Upper lobe of left lung (tissue), 4 donors: ENCODE data around the gene TSC22D1.
A peak's percentile ranks its signal among the peaks of the same experiment; 100 is the strongest.

Experiments
- EP300 ChIP-seq, 4 donors: sonication (generic); formaldehyde crosslinking; IDR thresholded peaks; one replicate each; pipeline ENCODE4 v1.5.1; 2017; ENCODE audit warnings: antibody characterized with exemption in 4 of 4, control low read depth in 2 of 4
- POLR2A ChIP-seq, 4 donors: fragments of 450-650 bp; IDR thresholded peaks; one replicate each; pipeline ENCODE4 v1.5.1; 2016 to 2017; ENCODE audit warnings: antibody characterized with exemption in 4 of 4, mild to moderate bottlenecking in 2 of 4
- POLR2AphosphoS5 ChIP-seq, 2 donors: sonication (generic); formaldehyde crosslinking; IDR thresholded peaks; one replicate each; pipeline ENCODE4 v1.5.1; 2017; ENCODE audit warnings: antibody characterized with exemption in 2 of 2
- TF ChIP-seq, protein P1 (sequence below), 6 experiments: fragments of 450-650 bp in 4 of 6; fragments of 200-600 bp in 2 of 6; sonication (generic) in 2 of 6; IDR thresholded peaks; one replicate each; pipeline ENCODE4 v1.5.1; 2016 to 2019; ENCODE audit warnings: antibody characterized with exemption in 6 of 6

DNA sequence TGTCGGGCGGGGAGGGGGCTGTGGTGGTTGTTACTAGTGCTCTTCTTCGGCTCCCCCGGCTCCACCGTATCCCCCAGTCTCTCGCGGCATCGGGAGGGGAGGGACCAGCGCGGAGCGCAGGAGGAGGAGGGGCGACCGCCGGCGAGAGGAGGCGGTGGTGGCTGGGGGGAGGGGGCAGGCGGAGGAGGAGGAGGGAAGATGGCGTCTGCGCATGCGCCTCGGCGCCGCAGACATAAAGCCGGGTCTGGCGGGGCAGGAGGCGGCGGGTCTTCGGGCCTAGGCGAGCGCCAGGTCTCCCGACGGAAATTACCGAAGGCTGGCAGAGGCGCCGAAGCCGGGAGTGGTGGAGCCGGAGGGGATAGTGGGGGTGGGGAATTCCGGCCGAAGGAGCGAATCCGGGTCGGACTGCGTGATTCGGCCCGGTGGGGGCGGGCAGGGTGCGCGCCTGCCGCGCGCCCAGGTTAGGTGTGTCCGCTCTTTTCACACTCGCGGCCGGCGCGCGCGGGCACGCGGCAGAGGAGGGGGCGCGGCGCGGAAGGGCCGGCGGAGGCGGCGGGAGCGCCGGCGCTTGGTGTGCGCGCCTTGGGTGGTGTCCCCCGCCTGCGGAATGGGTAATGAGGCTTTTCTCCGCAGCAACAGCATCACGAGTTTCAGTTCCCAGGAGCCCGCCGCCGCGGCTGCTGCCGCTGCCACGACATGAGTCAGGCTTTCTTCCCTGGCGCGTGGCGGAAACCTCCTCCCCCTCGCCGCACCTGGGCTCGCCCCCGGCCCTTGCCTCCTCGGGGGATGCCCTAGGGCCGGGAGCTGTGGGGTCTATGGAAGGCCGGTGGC lies 1.3 kb upstream of the TSC22D1 start:
- TF ChIP-seq, protein P1, sequence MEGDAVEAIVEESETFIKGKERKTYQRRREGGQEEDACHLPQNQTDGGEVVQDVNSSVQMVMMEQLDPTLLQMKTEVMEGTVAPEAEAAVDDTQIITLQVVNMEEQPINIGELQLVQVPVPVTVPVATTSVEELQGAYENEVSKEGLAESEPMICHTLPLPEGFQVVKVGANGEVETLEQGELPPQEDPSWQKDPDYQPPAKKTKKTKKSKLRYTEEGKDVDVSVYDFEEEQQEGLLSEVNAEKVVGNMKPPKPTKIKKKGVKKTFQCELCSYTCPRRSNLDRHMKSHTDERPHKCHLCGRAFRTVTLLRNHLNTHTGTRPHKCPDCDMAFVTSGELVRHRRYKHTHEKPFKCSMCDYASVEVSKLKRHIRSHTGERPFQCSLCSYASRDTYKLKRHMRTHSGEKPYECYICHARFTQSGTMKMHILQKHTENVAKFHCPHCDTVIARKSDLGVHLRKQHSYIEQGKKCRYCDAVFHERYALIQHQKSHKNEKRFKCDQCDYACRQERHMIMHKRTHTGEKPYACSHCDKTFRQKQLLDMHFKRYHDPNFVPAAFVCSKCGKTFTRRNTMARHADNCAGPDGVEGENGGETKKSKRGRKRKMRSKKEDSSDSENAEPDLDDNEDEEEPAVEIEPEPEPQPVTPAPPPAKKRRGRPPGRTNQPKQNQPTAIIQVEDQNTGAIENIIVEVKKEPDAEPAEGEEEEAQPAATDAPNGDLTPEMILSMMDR (IDR thresholded peaks at IDR 0.05): peak in 1 of 6 experiments; percentile 6
- TF ChIP-seq POLR2A (IDR thresholded peaks at IDR 0.05): peak in 3 of 4 donors; percentile 61 to 82 (median 81)
- peak; percentile 20 to 78 for TF ChIP-seq POLR2AphosphoS5 (IDR thresholded peaks at IDR 0.05)
- TF ChIP-seq EP300 (IDR thresholded peaks at IDR 0.05): no peak
